Measurements from ENCODE around the gene FBXL17.

The FBXL17 gene

GRCh38 chr5:108372369-108372768, 9.5 kb downstream of the FBXL17 start:
- TF ChIP-seq CTCF (IDR thresholded peaks at IDR 0.05) (no peak), ZFX (IDR thresholded peaks at IDR 0.05; ENCODE audit: borderline replicate concordance) (no peak)
- H3K27ac ChIP-seq = no peak overlapping the region

GRCh38 chr5:108371263-108371662, 10.6 kb downstream of the FBXL17 start:
- TF ChIP-seq CTCF (IDR thresholded peaks at IDR 0.05) (no peak), ZFX (IDR thresholded peaks at IDR 0.05; ENCODE audit: borderline replicate concordance) (no peak)
- no peak overlapping the region for H3K27ac ChIP-seq

- H3K27ac ChIP-seq = no peak overlapping the region
- no peak for TF ChIP-seq CTCF (IDR thresholded peaks at IDR 0.05)
- TF ChIP-seq ZFX (IDR thresholded peaks at IDR 0.05; ENCODE audit: borderline replicate concordance) = no peak
Measured at GRCh38 chr5:108369167-108369566, 12.7 kb downstream of the FBXL17 start.

GRCh38 chr5:108367679-108368334, 14.1 kb downstream of the FBXL17 start:
- no peak for TF ChIP-seq CTCF (IDR thresholded peaks at IDR 0.05)
- TF ChIP-seq ZFX (IDR thresholded peaks at IDR 0.05; ENCODE audit: borderline replicate concordance) = no peak
- no peak overlapping the region for H3K27ac ChIP-seq

- no peak overlapping the region for H3K27ac ChIP-seq
- TF ChIP-seq CTCF (IDR thresholded peaks at IDR 0.05) (no peak), ZFX (IDR thresholded peaks at IDR 0.05; ENCODE audit: borderline replicate concordance) (no peak)
Measured at GRCh38 chr5:108366500-108366899, 15.4 kb downstream of the FBXL17 start.

- TF ChIP-seq CTCF (IDR thresholded peaks at IDR 0.05) (no peak), ZFX (IDR thresholded peaks at IDR 0.05; ENCODE audit: borderline replicate concordance) (no peak)
- H3K27ac ChIP-seq = no peak overlapping the region
Measured at GRCh38 chr5:108361771-108362170, 20.1 kb downstream of the FBXL17 start.

- TF ChIP-seq ZFX (IDR thresholded peaks at IDR 0.05; ENCODE audit: borderline replicate concordance) (no peak), CTCF (IDR thresholded peaks at IDR 0.05) (no peak)
- no peak overlapping the region for H3K27ac ChIP-seq
Measured at GRCh38 chr5:108361239-108361638, 20.7 kb downstream of the FBXL17 start.

All from 22Rv1 (cell line).